A549 (cell line): ENCODE measurements around the gene GRIA1. TPM values are rescaled to one million over a fixed set of nuclear protein-coding genes. Genes with fewer than 3 reads are reported as not detected.

Source experiments
- ATAC-seq, 2 experiments: fragments of 200-7000 bp in 1 of 2; fragments of >200 bp in 1 of 2; cut with Nextera tagmentation in 1 of 2; cut with Tn5 transposase in 1 of 2; 3 replicates each; pipeline versions ENCODE4 v1.8.0 to v1.9.1; 2018 to 2020; ENCODE audit warnings: mild to moderate bottlenecking in 1 of 2, moderate library complexity in 1 of 2
- CTCF ChIA-PET: fragments of 300-600 bp; sonication (Branson Sonifier 250); formaldehyde crosslinking; extraction: SDS; loops from one replicate; lab custom pipeline; 2021; ENCODE audit warnings: antibody characterized with exemption, inconsistent platforms; lab: Yijun Ruan, JAX
- POLR2A ChIA-PET: fragments of 350-600 bp; formaldehyde crosslinking; extraction: SDS; loops from one replicate; lab custom pipeline; 2021; ENCODE audit warnings: antibody characterized with exemption, inconsistent platforms; lab: Yijun Ruan, JAX
- DNase-seq, 2 experiments: peaks; one replicate each; pipeline versions ENCODE4 v3.0.0 to v3.0.0-alpha.2; 2011 to 2016; ENCODE audit warnings: low read depth in 1 of 2, low spot score in 1 of 2
- FAIRE-seq: peaks from 2 replicates; lab custom pipeline; 2011; peaks lifted over from hg19 to GRCh38; lab: Jason Lieb, UNC
- H3K27ac ChIP-seq, 2 experiments: fragments of >200 bp; sonication (Bioruptor Twin); formaldehyde crosslinking; 3 replicates each; pipeline ENCODE4 v1.5.1; 2016 to 2017
- H3K4me1 ChIP-seq: fragments of >200 bp; sonication (Bioruptor Twin); formaldehyde crosslinking; 3 replicates; pipeline ENCODE4 v1.6.1; 2016
- H3K4me2 ChIP-seq: fragments of >200 bp; sonication (Bioruptor Twin); formaldehyde crosslinking; 3 replicates; pipeline ENCODE4 v1.6.1; 2016
- H3K4me3 ChIP-seq: fragments of >200 bp; sonication (Bioruptor Twin); formaldehyde crosslinking; 3 replicates; pipeline ENCODE4 v1.5.1; 2016
- H3K9me3 ChIP-seq: fragments of >200 bp; sonication (Bioruptor Twin); formaldehyde crosslinking; 3 replicates; pipeline ENCODE4 v1.6.1; 2016
- BHLHE40 ChIP-seq: IDR thresholded peaks from 2 replicates; pipeline ENCODE4 v1.6.1; 2012; ENCODE audit warnings: low read depth, low read length, inconsistent platforms
- CEBPB ChIP-seq, 2 experiments: fragments of >200 bp in 1 of 2; sonication (Bioruptor Twin) in 1 of 2; formaldehyde crosslinking in 1 of 2; IDR thresholded peaks; 2 replicates each; pipeline ENCODE4 v1.6.1; 2012 to 2016
- CHD2 ChIP-seq: fragments of 150-350 bp; IDR thresholded peaks from 2 replicates; pipeline ENCODE4 v1.6.1; 2014; ENCODE audit warnings: low read length; ENCODE audit not compliant: partially characterized antibody
- CHD4 ChIP-seq: fragments of 200-600 bp; sonication (generic); IDR thresholded peaks from 2 replicates; pipeline ENCODE4 v1.6.1; 2016; ENCODE audit warnings: antibody characterized with exemption, mild to moderate bottlenecking, borderline replicate concordance
- EHF ChIP-seq: fragments of 250-450 bp; sonication (Bioruptor Pico); IDR thresholded peaks from 2 replicates; pipeline ENCODE4 v1.5.0; 2020; ENCODE audit warnings: mild to moderate bottlenecking
- EHMT2 ChIP-seq: fragments of 200-600 bp; sonication (generic); IDR thresholded peaks from 2 replicates; pipeline ENCODE4 v1.6.1; 2016; ENCODE audit warnings: antibody characterized with exemption, low read depth, mild to moderate bottlenecking, moderate library complexity
- ESRRA ChIP-seq: fragments of 150-350 bp; IDR thresholded peaks from 2 replicates; pipeline ENCODE4 v1.6.1; 2014; ENCODE audit warnings: mild to moderate bottlenecking, low read length, borderline replicate concordance
- FOSL2 ChIP-seq, 2 experiments: fragments of 450-650 bp in 1 of 2; fragments of >200 bp in 1 of 2; sonication (Bioruptor Twin) in 1 of 2; formaldehyde crosslinking; IDR thresholded peaks; 2 replicates each; pipeline versions ENCODE4 v1.5.0 to v1.6.1; 2016 to 2020; ENCODE audit warnings: mild to moderate bottlenecking in 1 of 2, moderate library complexity in 1 of 2
- GATA3 ChIP-seq: IDR thresholded peaks from 2 replicates; pipeline ENCODE4 v1.6.1; 2012; ENCODE audit warnings: borderline replicate concordance
- HDAC2 ChIP-seq: fragments of 200-600 bp; sonication (generic); IDR thresholded peaks from 2 replicates; pipeline ENCODE4 v1.6.1; 2016
- HOXB13 ChIP-seq: fragments of 250-450 bp; sonication (Bioruptor Pico); IDR thresholded peaks from 2 replicates; pipeline ENCODE4 v1.5.0; 2020; ENCODE audit warnings: low read depth, mild to moderate bottlenecking, moderate library complexity
- HOXB5 ChIP-seq: fragments of 250-450 bp; sonication (Bioruptor Pico); IDR thresholded peaks from 2 replicates; pipeline ENCODE4 v1.5.0; 2020; ENCODE audit warnings: mild to moderate bottlenecking, moderate library complexity
- KDM1A ChIP-seq: fragments of 200-600 bp; sonication (generic); IDR thresholded peaks from 2 replicates; pipeline ENCODE4 v1.6.1; 2016; ENCODE audit warnings: low read depth, mild to moderate bottlenecking
- KDM5A ChIP-seq: fragments of 200-600 bp; sonication (generic); IDR thresholded peaks from 2 replicates; pipeline ENCODE4 v1.6.1; 2016; ENCODE audit warnings: antibody characterized with exemption, mild to moderate bottlenecking
- MAZ ChIP-seq: fragments of 150-350 bp; IDR thresholded peaks from 2 replicates; pipeline ENCODE4 v1.6.1; 2014; ENCODE audit warnings: antibody characterized with exemption, low read depth, low read length, borderline replicate concordance
- MYC ChIP-seq: IDR thresholded peaks from 2 replicates; pipeline ENCODE4 v1.6.1; 2012; ENCODE audit warnings: mild to moderate bottlenecking, inconsistent platforms, low read length, improper control_type of control experiment, borderline replicate concordance
- NFE2L2 ChIP-seq: fragments of 150-350 bp; conservative IDR thresholded peaks from 2 replicates; pipeline ENCODE4 v1.6.1; 2014; ENCODE audit warnings: low read length
- NR3C1 ChIP-seq: fragments of >200 bp; sonication (Bioruptor Twin); formaldehyde crosslinking; IDR thresholded peaks from 3 replicates; pipeline ENCODE4 v1.6.1; 2017
- PHF8 ChIP-seq: fragments of 200-600 bp; sonication (generic); IDR thresholded peaks from 2 replicates; pipeline ENCODE4 v1.6.1; 2016; ENCODE audit warnings: low read depth, mild to moderate bottlenecking, antibody characterized with exemption, moderate library complexity, borderline replicate concordance
- RAD21 ChIP-seq, 2 experiments: fragments of >200 bp in 1 of 2; sonication (Bioruptor Twin) in 1 of 2; formaldehyde crosslinking in 1 of 2; IDR thresholded peaks in 1 of 2; conservative IDR thresholded peaks in 1 of 2; 2 replicates in 1 of 2; 3 replicates in 1 of 2; pipeline ENCODE4 v1.6.1; 2012 to 2018; ENCODE audit warnings: inconsistent platforms in 1 of 2
- RFX5 ChIP-seq: fragments of 450-650 bp; IDR thresholded peaks from 2 replicates; pipeline ENCODE4 v1.7.1; 2014; ENCODE audit warnings: antibody characterized with exemption, mild to moderate bottlenecking, moderate library complexity
- SREBF2 ChIP-seq: fragments of 450-650 bp; IDR thresholded peaks from 2 replicates; pipeline ENCODE4 v1.6.1; 2014; ENCODE audit warnings: mild to moderate bottlenecking, moderate library complexity
- TFCP2L1 ChIP-seq: fragments of 250-450 bp; sonication (Bioruptor Pico); IDR thresholded peaks from 2 replicates; pipeline ENCODE4 v1.5.0; 2021; ENCODE audit warnings: mild to moderate bottlenecking
- ZC3H11A ChIP-seq: fragments of 450-650 bp; IDR thresholded peaks from 2 replicates; pipeline ENCODE4 v1.6.1; 2014; ENCODE audit warnings: antibody characterized with exemption, mild to moderate bottlenecking
- ZFP36 ChIP-seq: fragments of 450-650 bp; IDR thresholded peaks from 2 replicates; pipeline ENCODE4 v1.6.1; 2014; ENCODE audit warnings: borderline replicate concordance; ENCODE audit not compliant: partially characterized antibody
- ZSCAN20 ChIP-seq: fragments of 250-450 bp; sonication (Bioruptor Pico); IDR thresholded peaks from 2 replicates; pipeline ENCODE4 v1.8.0; 2022; ENCODE audit warnings: mild to moderate bottlenecking, moderate library complexity
- WGBS: methylation state at CpG from one replicate; pipeline ENCODE4 v1.1.6; 2017; ENCODE audit errors: missing lambda C conversion rate; 5-methylcytosine and 5-hydroxymethylcytosine counted together
- polyA plus RNA-seq, 4 experiments: library from polyadenylated mRNA; depleted of rRNA in 3 of 4; stranded (reverse); fragments of >200 nt; fragmentation: RNase III in 1 of 4; extraction: RNeasy Plus Mini Kit Qiagen cat#74134 plus additional on column Dnase treatment in 1 of 4; gene quantifications; 2 replicates in 3 of 4; 3 replicates in 1 of 4; pipeline ENCODE4 v1.2.3, GENCODE V29; 2011 to 2017
- TF ChIP-seq, protein P1 (sequence below): fragments of >200 bp; sonication (Bioruptor Twin); formaldehyde crosslinking; IDR thresholded peaks from 3 replicates; pipeline ENCODE4 v1.5.1; 2016
- TF ChIP-seq, protein P2 (sequence below): fragments of >200 bp; sonication (Bioruptor Twin); formaldehyde crosslinking; IDR thresholded peaks from 2 replicates; pipeline ENCODE4 v1.6.1; 2016
- TF ChIP-seq, protein P3 (sequence below): fragments of >200 bp; sonication (Bioruptor Twin); formaldehyde crosslinking; IDR thresholded peaks from 3 replicates; pipeline ENCODE4 v1.6.1; 2016
- TF ChIP-seq, protein P4 (sequence below): IDR thresholded peaks from 2 replicates; pipeline ENCODE4 v1.6.1; 2012; ENCODE audit warnings: low read depth, borderline replicate concordance
- TF ChIP-seq, protein P5 (sequence below): fragments of 150-350 bp; IDR thresholded peaks from 2 replicates; pipeline ENCODE4 v1.6.1; 2014; ENCODE audit warnings: low read depth, mild to moderate bottlenecking, low read length
- TF ChIP-seq, protein P6 (sequence below): fragments of 250-450 bp; sonication (Bioruptor Pico); IDR thresholded peaks from 2 replicates; pipeline ENCODE4 v1.5.0; 2021; ENCODE audit warnings: mild to moderate bottlenecking, moderate library complexity, borderline replicate concordance

Gene GRIA1
- polyA plus RNA-seq, 2 of the 4 experiments (the other 2 are of a cell fraction) = not detected

DNA sequence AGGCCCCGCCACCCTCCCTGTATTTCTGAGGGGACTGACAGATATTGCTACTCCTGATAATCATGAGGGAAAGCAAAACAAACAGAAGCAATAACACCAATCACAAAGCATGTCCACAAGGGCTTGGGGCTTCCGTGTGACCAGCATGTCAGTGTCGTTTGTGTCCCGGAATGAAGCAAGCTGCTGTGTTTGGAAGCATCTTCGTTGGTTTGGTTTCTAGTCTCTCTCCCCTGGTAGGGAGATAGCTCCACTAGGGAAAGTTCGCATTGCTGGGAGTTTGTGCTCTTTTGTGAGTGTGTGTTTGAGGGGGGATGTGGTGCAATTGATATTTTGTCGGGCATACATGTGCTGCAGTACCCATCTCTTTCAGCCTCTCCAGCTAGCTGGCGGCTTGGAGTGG, 1.4 kb downstream of the GRIA1 start:
- no peak for ATAC-seq
- CTCF ChIA-PET = no interaction called here
- WGBS = 9% methylated on average over 8 of the region's 8 CpGs

DNA sequence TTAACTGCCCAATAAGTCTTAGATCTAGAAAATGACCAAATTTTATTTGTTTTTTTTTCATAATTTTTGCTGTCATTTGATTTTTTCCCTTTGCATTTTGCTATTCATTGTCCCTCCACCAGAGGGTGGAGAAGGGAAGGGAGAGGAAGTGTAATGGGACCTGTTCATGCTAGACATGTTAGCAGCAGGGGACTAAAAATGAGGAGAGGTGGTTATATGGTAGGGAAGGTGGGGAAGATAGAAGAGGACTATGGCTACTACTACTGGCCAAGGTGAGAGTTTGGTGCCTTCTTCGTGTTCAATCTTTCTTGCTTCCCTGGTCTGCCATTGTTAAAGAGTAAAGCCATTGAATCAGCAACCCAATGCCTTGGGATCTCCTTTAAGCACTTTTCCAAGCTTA, 6.4 kb downstream of the GRIA1 start:
- ATAC-seq = peak; percentile 64 to 66; a peak in 4 of 6 replicates
- WGBS = 0% methylated on average over 1 of the region's 1 CpG
- no peak for TF ChIP-seq HDAC2
- TF ChIP-seq CEBPB (IDR thresholded peaks at IDR 0.05) = no peak
- TF ChIP-seq ZSCAN20 (CRISPR knock-in tag) = no peak
- TF ChIP-seq GATA3 = no peak
- TF ChIP-seq EHF (CRISPR knock-in tag) = no peak
- TF ChIP-seq, protein P1, sequence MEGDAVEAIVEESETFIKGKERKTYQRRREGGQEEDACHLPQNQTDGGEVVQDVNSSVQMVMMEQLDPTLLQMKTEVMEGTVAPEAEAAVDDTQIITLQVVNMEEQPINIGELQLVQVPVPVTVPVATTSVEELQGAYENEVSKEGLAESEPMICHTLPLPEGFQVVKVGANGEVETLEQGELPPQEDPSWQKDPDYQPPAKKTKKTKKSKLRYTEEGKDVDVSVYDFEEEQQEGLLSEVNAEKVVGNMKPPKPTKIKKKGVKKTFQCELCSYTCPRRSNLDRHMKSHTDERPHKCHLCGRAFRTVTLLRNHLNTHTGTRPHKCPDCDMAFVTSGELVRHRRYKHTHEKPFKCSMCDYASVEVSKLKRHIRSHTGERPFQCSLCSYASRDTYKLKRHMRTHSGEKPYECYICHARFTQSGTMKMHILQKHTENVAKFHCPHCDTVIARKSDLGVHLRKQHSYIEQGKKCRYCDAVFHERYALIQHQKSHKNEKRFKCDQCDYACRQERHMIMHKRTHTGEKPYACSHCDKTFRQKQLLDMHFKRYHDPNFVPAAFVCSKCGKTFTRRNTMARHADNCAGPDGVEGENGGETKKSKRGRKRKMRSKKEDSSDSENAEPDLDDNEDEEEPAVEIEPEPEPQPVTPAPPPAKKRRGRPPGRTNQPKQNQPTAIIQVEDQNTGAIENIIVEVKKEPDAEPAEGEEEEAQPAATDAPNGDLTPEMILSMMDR = peak; percentile 55
- TF ChIP-seq ESRRA = no peak
- TF ChIP-seq ZFP36 = no peak
- TF ChIP-seq HOXB13 (CRISPR knock-in tag) = no peak
- TF ChIP-seq FOSL2 (IDR thresholded peaks at IDR 0.05) = no peak
- TF ChIP-seq FOSL2 (CRISPR knock-in tag; IDR thresholded peaks at IDR 0.05) = no peak
- no peak for TF ChIP-seq HOXB5 (CRISPR knock-in tag)
- TF ChIP-seq, protein P2, sequence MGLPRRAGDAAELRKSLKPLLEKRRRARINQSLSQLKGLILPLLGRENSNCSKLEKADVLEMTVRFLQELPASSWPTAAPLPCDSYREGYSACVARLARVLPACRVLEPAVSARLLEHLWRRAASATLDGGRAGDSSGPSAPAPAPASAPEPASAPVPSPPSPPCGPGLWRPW = no peak
- TF ChIP-seq RAD21 (conservative IDR thresholded peaks at IDR 0.05 in 1 of 2, IDR thresholded peaks at IDR 0.05 in 1 of 2) = peak; percentile 63 to 75
- no peak for TF ChIP-seq RFX5
- TF ChIP-seq NFE2L2 = no peak
- TF ChIP-seq KDM5A = no peak
- no peak for TF ChIP-seq ZC3H11A
- TF ChIP-seq PHF8 = no peak

More for the DNA sequence above, 1.4 kb downstream of the GRIA1 start:
- no peak overlapping the region for H3K4me3 ChIP-seq
- H3K4me1 ChIP-seq = no peaks in the 10 kb centered on the region
- no peak overlapping the region for H3K27ac ChIP-seq
- no peak overlapping the region for H3K4me2 ChIP-seq
- POLR2A ChIA-PET = no interaction called here
- TF ChIP-seq BHLHE40 (no peak), NR3C1 (no peak), MYC (no peak), CHD4 (no peak), FOSL2 (IDR thresholded peaks at IDR 0.05) (no peak), FOSL2 (CRISPR knock-in tag; IDR thresholded peaks at IDR 0.05) (no peak), TFCP2L1 (CRISPR knock-in tag) (no peak), CHD2 (no peak), EHMT2 (no peak), GATA3 (no peak), KDM1A (no peak), MAZ (no peak), SREBF2 (no peak)
- TF ChIP-seq, protein P2 = no peak
- TF ChIP-seq, protein P3, sequence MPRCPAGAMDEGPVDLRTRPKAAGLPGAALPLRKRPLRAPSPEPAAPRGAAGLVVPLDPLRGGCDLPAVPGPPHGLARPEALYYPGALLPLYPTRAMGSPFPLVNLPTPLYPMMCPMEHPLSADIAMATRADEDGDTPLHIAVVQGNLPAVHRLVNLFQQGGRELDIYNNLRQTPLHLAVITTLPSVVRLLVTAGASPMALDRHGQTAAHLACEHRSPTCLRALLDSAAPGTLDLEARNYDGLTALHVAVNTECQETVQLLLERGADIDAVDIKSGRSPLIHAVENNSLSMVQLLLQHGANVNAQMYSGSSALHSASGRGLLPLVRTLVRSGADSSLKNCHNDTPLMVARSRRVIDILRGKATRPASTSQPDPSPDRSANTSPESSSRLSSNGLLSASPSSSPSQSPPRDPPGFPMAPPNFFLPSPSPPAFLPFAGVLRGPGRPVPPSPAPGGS = no peak
- TF ChIP-seq, protein P4, sequence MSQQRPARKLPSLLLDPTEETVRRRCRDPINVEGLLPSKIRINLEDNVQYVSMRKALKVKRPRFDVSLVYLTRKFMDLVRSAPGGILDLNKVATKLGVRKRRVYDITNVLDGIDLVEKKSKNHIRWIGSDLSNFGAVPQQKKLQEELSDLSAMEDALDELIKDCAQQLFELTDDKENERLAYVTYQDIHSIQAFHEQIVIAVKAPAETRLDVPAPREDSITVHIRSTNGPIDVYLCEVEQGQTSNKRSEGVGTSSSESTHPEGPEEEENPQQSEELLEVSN = no peak
- TF ChIP-seq, protein P5, sequence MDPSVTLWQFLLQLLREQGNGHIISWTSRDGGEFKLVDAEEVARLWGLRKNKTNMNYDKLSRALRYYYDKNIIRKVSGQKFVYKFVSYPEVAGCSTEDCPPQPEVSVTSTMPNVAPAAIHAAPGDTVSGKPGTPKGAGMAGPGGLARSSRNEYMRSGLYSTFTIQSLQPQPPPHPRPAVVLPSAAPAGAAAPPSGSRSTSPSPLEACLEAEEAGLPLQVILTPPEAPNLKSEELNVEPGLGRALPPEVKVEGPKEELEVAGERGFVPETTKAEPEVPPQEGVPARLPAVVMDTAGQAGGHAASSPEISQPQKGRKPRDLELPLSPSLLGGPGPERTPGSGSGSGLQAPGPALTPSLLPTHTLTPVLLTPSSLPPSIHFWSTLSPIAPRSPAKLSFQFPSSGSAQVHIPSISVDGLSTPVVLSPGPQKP = no peak
- TF ChIP-seq, protein P6, sequence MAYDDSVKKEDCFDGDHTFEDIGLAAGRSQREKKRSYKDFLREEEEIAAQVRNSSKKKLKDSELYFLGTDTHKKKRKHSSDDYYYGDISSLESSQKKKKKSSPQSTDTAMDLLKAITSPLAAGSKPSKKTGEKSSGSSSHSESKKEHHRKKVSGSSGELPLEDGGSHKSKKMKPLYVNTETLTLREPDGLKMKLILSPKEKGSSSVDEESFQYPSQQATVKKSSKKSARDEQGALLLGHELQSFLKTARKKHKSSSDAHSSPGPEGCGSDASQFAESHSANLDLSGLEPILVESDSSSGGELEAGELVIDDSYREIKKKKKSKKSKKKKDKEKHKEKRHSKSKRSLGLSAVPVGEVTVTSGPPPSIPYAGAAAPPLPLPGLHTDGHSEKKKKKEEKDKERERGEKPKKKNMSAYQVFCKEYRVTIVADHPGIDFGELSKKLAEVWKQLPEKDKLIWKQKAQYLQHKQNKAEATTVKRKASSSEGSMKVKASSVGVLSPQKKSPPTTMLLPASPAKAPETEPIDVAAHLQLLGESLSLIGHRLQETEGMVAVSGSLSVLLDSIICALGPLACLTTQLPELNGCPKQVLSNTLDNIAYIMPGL (CRISPR knock-in tag) = no peak
- FAIRE-seq = no peak
- DNase-seq = no peak
- no peaks in the 10 kb centered on the region for H3K9me3 ChIP-seq

More for the DNA sequence above, 6.4 kb downstream of the GRIA1 start:
- FAIRE-seq (no peak), DNase-seq (peak in 1 of 2 experiments; percentile 7)
- Histone ChIP-seq H3K4me1 (no peaks in the 10 kb centered on the region), H3K27ac (no peak overlapping the region), H3K9me3 (no peaks in the 10 kb centered on the region), H3K4me3 (no peak overlapping the region), H3K4me2 (no peak overlapping the region)
- ChIA-PET POLR2A (no interaction called here), CTCF (interaction anchor here (0.7 to 4.4 kb wide), 13 partner anchors 9 to 468 kb away, joined by 3 to 36 read pairs (median 5); no protein-coding TSS in a partner anchor)
